ENCODE results near the gene NDUFB5. TPM values are rescaled to one million over a fixed set of nuclear protein-coding genes. Genes with fewer than 3 reads are reported as not detected.

Gene NDUFB5
- total RNA-seq, 4 donors from 2014 or later: 62.7 to 112 (median 83.1) TPM

GRCh38 chr3:179563271-179563783 lies 41.3 kb upstream of the NDUFB5 start:
- intact Hi-C loops (cut with DNase I): loop anchor here (5.0 to 10.0 kb wide), 3 partner anchors 116 to 419 kb away; partner anchors contain the start of genes MFN1 and PIK3CA
- no peaks in the 10 kb centered on the region for H3K36me3 ChIP-seq
- peak overlapping the region; percentile 84 to 92 (median 87) for H3K27ac ChIP-seq (replicated peaks in 1 of 4)
- peak overlapping the region; percentile 85 to 98 (median 86) for H3K4me3 ChIP-seq
- 2% methylated on average over 14 of the region's 40 CpGs for WGBS
- TF ChIP-seq, protein P1, sequence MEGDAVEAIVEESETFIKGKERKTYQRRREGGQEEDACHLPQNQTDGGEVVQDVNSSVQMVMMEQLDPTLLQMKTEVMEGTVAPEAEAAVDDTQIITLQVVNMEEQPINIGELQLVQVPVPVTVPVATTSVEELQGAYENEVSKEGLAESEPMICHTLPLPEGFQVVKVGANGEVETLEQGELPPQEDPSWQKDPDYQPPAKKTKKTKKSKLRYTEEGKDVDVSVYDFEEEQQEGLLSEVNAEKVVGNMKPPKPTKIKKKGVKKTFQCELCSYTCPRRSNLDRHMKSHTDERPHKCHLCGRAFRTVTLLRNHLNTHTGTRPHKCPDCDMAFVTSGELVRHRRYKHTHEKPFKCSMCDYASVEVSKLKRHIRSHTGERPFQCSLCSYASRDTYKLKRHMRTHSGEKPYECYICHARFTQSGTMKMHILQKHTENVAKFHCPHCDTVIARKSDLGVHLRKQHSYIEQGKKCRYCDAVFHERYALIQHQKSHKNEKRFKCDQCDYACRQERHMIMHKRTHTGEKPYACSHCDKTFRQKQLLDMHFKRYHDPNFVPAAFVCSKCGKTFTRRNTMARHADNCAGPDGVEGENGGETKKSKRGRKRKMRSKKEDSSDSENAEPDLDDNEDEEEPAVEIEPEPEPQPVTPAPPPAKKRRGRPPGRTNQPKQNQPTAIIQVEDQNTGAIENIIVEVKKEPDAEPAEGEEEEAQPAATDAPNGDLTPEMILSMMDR (IDR thresholded peaks at IDR 0.05): peak in 2 of 3 experiments; percentile 48 to 68
- TF ChIP-seq POLR2AphosphoS5 (IDR thresholded peaks at IDR 0.05): no peak
- H3K9me3 ChIP-seq: no peaks in the 10 kb centered on the region
- H3K4me1 ChIP-seq: peaks cover 6 to 24% (median 15%) of the 10 kb centered on the region in 4 donors
- peak; percentile 92 for DNase-seq (ENCODE audit: extremely low spot score)
- H3K27me3 ChIP-seq: no peaks in the 10 kb centered on the region

- H3K27ac ChIP-seq (replicated peaks in 1 of 4): no peak overlapping the region
- H3K27me3 ChIP-seq: no peaks in the 10 kb centered on the region
- H3K4me3 ChIP-seq: no peak overlapping the region
- TF ChIP-seq POLR2AphosphoS5 (IDR thresholded peaks at IDR 0.05) (no peak), EP300 (IDR thresholded peaks at IDR 0.05) (no peak)
- 85% methylated on average over 3 of the region's 3 CpGs for WGBS
- intact Hi-C loops (cut with DNase I): loop anchor here (10.0 kb wide), 2 partner anchors 221 to 421 kb away; partner anchors contain the start of genes MFN1 and PIK3CA
- no peak for DNase-seq (ENCODE audit: extremely low spot score)
- peaks cover 0 to 8% (median 8%) of the 10 kb centered on the region in 4 donors for H3K36me3 ChIP-seq
- H3K9me3 ChIP-seq: no peaks in the 10 kb centered on the region
- H3K4me1 ChIP-seq: peaks cover 6 to 24% (median 15%) of the 10 kb centered on the region in 4 donors
These were observed 39.1 kb upstream of the NDUFB5 start for GRCh38 chr3:179565496-179565895.

- peaks cover 23 to 92% (median 80%) of the 10 kb centered on the region in 4 donors for H3K36me3 ChIP-seq
- no peaks in the 10 kb centered on the region for H3K9me3 ChIP-seq
- H3K4me1 ChIP-seq: no peaks in the 10 kb centered on the region
- WGBS: 100% methylated on average over 1 of the region's 1 CpG
- no peak overlapping the region for H3K4me3 ChIP-seq
- H3K27ac ChIP-seq (replicated peaks in 1 of 4): no peak overlapping the region
- no peaks in the 10 kb centered on the region for H3K27me3 ChIP-seq
- intact Hi-C loops (cut with DNase I): no loop called here
- TF ChIP-seq EP300 (IDR thresholded peaks at IDR 0.05) (no peak), POLR2A (IDR thresholded peaks at IDR 0.05; ENCODE audit: low read depth) (no peak), POLR2AphosphoS5 (IDR thresholded peaks at IDR 0.05) (no peak)
- no peak for DNase-seq (ENCODE audit: extremely low spot score)
These were observed 23.6 kb upstream of the NDUFB5 start for GRCh38 chr3:179580992-179581391.

GRCh38 chr3:179589143-179589542 lies 15.5 kb upstream of the NDUFB5 start:
- intact Hi-C loops (cut with DNase I): no loop called here
- Histone ChIP-seq H3K4me3 (no peak overlapping the region), H3K27ac (replicated peaks in 1 of 4) (no peak overlapping the region), H3K27me3 (no peaks in the 10 kb centered on the region), H3K9me3 (no peaks in the 10 kb centered on the region), H3K36me3 (peaks cover 43 to 100% (median 86%) of the 10 kb centered on the region in 4 donors), H3K4me1 (peaks cover 0 to 19% (median 15%) of the 10 kb centered on the region in 4 donors)
- TF ChIP-seq POLR2AphosphoS5 (IDR thresholded peaks at IDR 0.05): no peak
- TF ChIP-seq POLR2A (IDR thresholded peaks at IDR 0.05; ENCODE audit: low read depth): no peak
- TF ChIP-seq, protein P1 (IDR thresholded peaks at IDR 0.05): no peak
- TF ChIP-seq EP300 (IDR thresholded peaks at IDR 0.05): no peak
- no peak for DNase-seq (ENCODE audit: extremely low spot score)

DNA sequence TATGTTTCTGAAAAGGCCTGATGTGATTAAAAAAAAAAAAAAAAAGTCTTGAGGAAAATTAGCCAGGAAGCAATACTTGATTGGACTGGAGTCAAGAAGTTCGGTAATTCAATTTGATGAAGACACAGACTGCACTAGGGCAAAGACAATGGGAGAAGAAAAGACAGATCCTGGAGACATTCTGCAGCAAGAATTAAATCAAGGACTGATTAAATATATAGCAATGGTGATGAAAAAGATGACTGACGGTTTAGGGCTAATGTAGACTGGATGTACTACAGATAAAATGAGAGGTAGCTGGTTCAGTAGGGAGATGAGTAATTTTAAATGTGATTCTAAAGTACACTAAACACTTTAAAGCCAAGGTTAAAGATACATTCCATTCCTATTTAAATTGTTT lies 13.9 kb upstream of the NDUFB5 start:
- 61% methylated on average over 2 of the region's 2 CpGs for WGBS
- H3K36me3 ChIP-seq: peaks cover 41 to 100% (median 89%) of the 10 kb centered on the region in 4 donors
- no peak overlapping the region for H3K4me3 ChIP-seq
- intact Hi-C loops (cut with DNase I): no loop called here
- H3K27ac ChIP-seq (replicated peaks in 1 of 4): peak overlapping the region in 2 of 4 donors; percentile 17 to 40
- H3K27me3 ChIP-seq: no peaks in the 10 kb centered on the region
- no peaks in the 10 kb centered on the region for H3K9me3 ChIP-seq
- peaks cover 0 to 19% (median 15%) of the 10 kb centered on the region in 4 donors for H3K4me1 ChIP-seq
- TF ChIP-seq EP300 (IDR thresholded peaks at IDR 0.05) (no peak), POLR2A (IDR thresholded peaks at IDR 0.05; ENCODE audit: low read depth) (no peak), POLR2AphosphoS5 (IDR thresholded peaks at IDR 0.05) (no peak)
- TF ChIP-seq, protein P1 (IDR thresholded peaks at IDR 0.05): no peak
- no peak for DNase-seq (ENCODE audit: extremely low spot score)
